Ascending aorta (tissue), 2 donors: ENCODE results near the gene AAK1. TPM values are rescaled to one million over a fixed set of nuclear protein-coding genes. Genes with fewer than 3 reads are reported as not detected.
"Not testable (repeated sequence)": the region's sequence is repeated elsewhere in the genome, so short reads cannot be mapped to it uniquely, and the experiment has no call there.

ENCODE experiments used
- DNase-seq, 2 donors: peaks; one replicate each; pipeline ENCODE4 v3.0.0-alpha.2; 2019; ENCODE audit warnings: low spot score in 2 of 2
- H3K27ac ChIP-seq, 2 donors: fragments of 200-600 bp; sonication (generic); one replicate each; pipeline ENCODE4 v1.5.1; 2016 to 2017; ENCODE audit warnings: mild to moderate bottlenecking in 1 of 2
- H3K27me3 ChIP-seq: fragments of 200-600 bp; sonication (generic); one replicate; pipeline ENCODE4 v1.5.1; 2017
- H3K36me3 ChIP-seq, 2 donors: fragments of 200-600 bp; sonication (generic); one replicate each; pipeline ENCODE4 v1.5.1; 2016
- H3K4me1 ChIP-seq, 2 donors: fragments of 200-600 bp; sonication (generic); one replicate each; pipeline ENCODE4 v1.5.1; 2016 to 2017; ENCODE audit warnings: mild to moderate bottlenecking in 1 of 2
- H3K4me3 ChIP-seq, 2 donors: fragments of 200-600 bp; sonication (generic); one replicate each; pipeline ENCODE4 v1.5.1; 2016 to 2017; ENCODE audit warnings: mild to moderate bottlenecking in 1 of 2
- H3K9me3 ChIP-seq, 2 donors: fragments of 200-600 bp; sonication (generic); one replicate each; pipeline ENCODE4 v1.5.1; 2016
- CTCF ChIP-seq, 3 experiments: fragments of 200-600 bp in 2 of 3; fragments of 450-650 bp in 1 of 3; sonication (generic) in 2 of 3; IDR thresholded peaks; one replicate each; pipeline ENCODE4 v1.5.1; 2016 to 2019; ENCODE audit warnings: antibody characterized with exemption in 3 of 3, mild to moderate bottlenecking in 1 of 3, moderate library complexity in 1 of 3
- intact Hi-C: fragments of 100-400 bp; cut with DNase I; formaldehyde crosslinking; loops from one replicate; pipeline ENCODE4 v1.15.1; 2023
- total RNA-seq: library from RNA; depleted of rRNA; stranded (reverse); fragments of >200 nt; gene quantifications from one replicate; pipeline ENCODE4 v1.1.0, GENCODE V29; 2016

The AAK1 gene
- total RNA-seq, 1 donor from 2014 or later = 53.4 TPM

- peaks cover 0 to 9% of the 10 kb centered on the region in 2 donors for H3K4me1 ChIP-seq
Measured at GRCh38 chr2:69579536-69579935, 64.0 kb downstream of the AAK1 start.

GRCh38 chr2:69578198-69578540 lies 65.4 kb downstream of the AAK1 start:
- Histone ChIP-seq H3K27me3 (no peaks in the 10 kb centered on the region), H3K27ac (no peak overlapping the region), H3K4me3 (no peak overlapping the region), H3K36me3 (no peaks in the 10 kb centered on the region), H3K4me1 (peaks cover 0 to 11% of the 10 kb centered on the region in 2 donors), H3K9me3 (no peaks in the 10 kb centered on the region)
- no peak for TF ChIP-seq CTCF (IDR thresholded peaks at IDR 0.05)
- intact Hi-C loops = no loop called here
- DNase-seq = no peak

More at GRCh38 chr2:69579536-69579935, 64.0 kb downstream of the AAK1 start:
- Histone ChIP-seq H3K9me3 (no peaks in the 10 kb centered on the region), H3K27me3 (no peaks in the 10 kb centered on the region), H3K36me3 (no peaks in the 10 kb centered on the region), H3K4me3 (no peak overlapping the region), H3K27ac (no peak overlapping the region)
- TF ChIP-seq CTCF (IDR thresholded peaks at IDR 0.05) = no peak
- intact Hi-C loops = no loop called here
- no peak for DNase-seq

- intact Hi-C loops = no loop called here
Measured at GRCh38 chr2:69577467-69578197, 65.9 kb downstream of the AAK1 start.

DNA sequence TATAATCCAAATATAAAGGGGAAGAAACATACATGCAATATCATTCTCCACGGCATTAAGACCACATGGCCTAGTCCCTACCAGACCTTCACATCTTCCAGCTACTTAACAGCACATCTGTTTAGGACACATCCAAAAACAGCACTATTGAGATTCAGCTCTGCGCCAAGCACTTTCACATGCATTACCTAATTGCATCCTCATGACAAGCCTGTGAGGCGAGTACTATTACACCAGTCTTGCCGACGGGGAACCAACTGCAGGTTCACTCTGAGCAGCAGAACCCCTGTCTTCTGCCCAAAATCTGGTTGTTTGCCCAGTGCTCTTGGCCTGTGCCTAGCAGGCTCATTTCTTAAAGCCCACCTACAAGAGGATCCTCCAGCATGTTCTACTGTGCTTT lies 66.7 kb downstream of the AAK1 start:
- no peak for TF ChIP-seq CTCF (IDR thresholded peaks at IDR 0.05)
- no peaks in the 10 kb centered on the region for H3K9me3 ChIP-seq
- peaks cover 1 to 17% of the 10 kb centered on the region in 2 donors for H3K4me1 ChIP-seq
- intact Hi-C loops = no loop called here
- H3K27me3 ChIP-seq = no peaks in the 10 kb centered on the region
- DNase-seq = no peak
- no peak overlapping the region for H3K4me3 ChIP-seq
- no peaks in the 10 kb centered on the region for H3K36me3 ChIP-seq
- H3K27ac ChIP-seq = no peak overlapping the region

More at GRCh38 chr2:69577467-69578197, 65.9 kb downstream of the AAK1 start:
- Histone ChIP-seq H3K27me3 (no peaks in the 10 kb centered on the region), H3K27ac (no peak overlapping the region), H3K4me1 (peaks cover 0 to 12% of the 10 kb centered on the region in 2 donors), H3K9me3 (no peaks in the 10 kb centered on the region), H3K4me3 (no peak overlapping the region), H3K36me3 (no peaks in the 10 kb centered on the region)
- no peak for TF ChIP-seq CTCF (IDR thresholded peaks at IDR 0.05)
- DNase-seq = no peak

GRCh38 chr2:69575926-69576325 lies 67.6 kb downstream of the AAK1 start:
- intact Hi-C loops = no loop called here
- Histone ChIP-seq H3K4me1 (peaks cover 3 to 15% of the 10 kb centered on the region in 2 donors), H3K27me3 (no peaks in the 10 kb centered on the region), H3K4me3 (no peak overlapping the region), H3K36me3 (no peaks in the 10 kb centered on the region), H3K9me3 (no peaks in the 10 kb centered on the region), H3K27ac (no peak overlapping the region)
- TF ChIP-seq CTCF (IDR thresholded peaks at IDR 0.05) = no peak
- no peak for DNase-seq

DNA sequence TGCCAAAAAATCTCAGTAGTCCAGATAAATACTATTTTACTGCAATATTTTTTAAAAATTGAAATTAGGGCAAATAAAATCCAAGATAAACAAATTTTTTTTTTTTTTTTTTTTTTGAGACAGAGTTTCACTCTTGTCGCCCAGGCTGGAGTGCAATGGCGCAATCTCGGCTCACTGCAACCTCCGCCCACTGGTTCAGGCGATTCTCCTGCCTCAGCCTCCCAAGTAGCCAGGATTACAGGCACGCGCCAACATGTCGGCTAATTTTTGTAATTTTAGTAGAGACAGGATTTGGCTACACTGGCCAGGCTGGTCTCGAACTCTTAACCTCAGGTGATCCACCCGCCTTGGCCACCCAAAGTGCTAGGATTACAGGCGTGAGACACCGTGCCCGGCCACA lies 68.2 kb downstream of the AAK1 start:
- peaks cover 3 to 15% of the 10 kb centered on the region in 2 donors for H3K4me1 ChIP-seq
- H3K4me3 ChIP-seq, intact Hi-C loops, H3K27me3 ChIP-seq, H3K36me3 ChIP-seq, H3K9me3 ChIP-seq, DNase-seq, H3K27ac ChIP-seq: not testable (repeated sequence)
